Measurements from ENCODE around the gene LZTS2.

GRCh38 chr10:100985336-100985735, 14.3 kb upstream of the LZTS2 start:
- TF ChIP-seq CTCF (IDR thresholded peaks at IDR 0.05; ENCODE audit: insufficient read depth, low read length) (no peak), POLR2AphosphoS5 (IDR thresholded peaks at IDR 0.05; ENCODE audit: low read depth) (no peak)
